IPS DF 6.9 (cell line): ENCODE measurements around the gene CLEC2L.

Source experiments
- DNase-seq: peaks from one replicate; pipeline ENCODE4 v3.0.0-alpha.2; 2013; ENCODE audit warnings: low read depth, low spot score
- H3K27ac ChIP-seq: one replicate; pipeline ENCODE4 v1.5.1; 2013; ENCODE audit warnings: low read length, control low read depth
- H3K27me3 ChIP-seq: 2 replicates; pipeline ENCODE4 v1.6.1; 2013; ENCODE audit warnings: mild to moderate bottlenecking, low read length; ENCODE audit not compliant: control insufficient read depth, insufficient read depth
- H3K36me3 ChIP-seq: 2 replicates; pipeline ENCODE4 v1.6.1; 2013; ENCODE audit warnings: low read length; ENCODE audit not compliant: control insufficient read depth, insufficient read depth
- H3K4me1 ChIP-seq: 2 replicates; pipeline ENCODE4 v1.6.1; 2013; ENCODE audit warnings: low read length; ENCODE audit not compliant: control insufficient read depth, insufficient read depth
- H3K4me3 ChIP-seq: 2 replicates; pipeline ENCODE4 v1.5.1; 2013; ENCODE audit warnings: mild to moderate bottlenecking, low read length
- H3K9me3 ChIP-seq: 2 replicates; pipeline ENCODE4 v1.6.1; 2013; ENCODE audit warnings: low read length, inconsistent platforms; ENCODE audit not compliant: control insufficient read depth, insufficient read depth
- WGBS: extraction: QIAGEN DNeasy Blood & Tissue Kit; methylation state at CpG from one replicate; pipeline ENCODE4 v1.1.7; 2013; ENCODE audit warnings: mixed read lengths, missing lambda C conversion rate; ENCODE audit not compliant: insufficient read length, insufficient coverage; 5-methylcytosine and 5-hydroxymethylcytosine counted together

The CLEC2L gene

DNA sequence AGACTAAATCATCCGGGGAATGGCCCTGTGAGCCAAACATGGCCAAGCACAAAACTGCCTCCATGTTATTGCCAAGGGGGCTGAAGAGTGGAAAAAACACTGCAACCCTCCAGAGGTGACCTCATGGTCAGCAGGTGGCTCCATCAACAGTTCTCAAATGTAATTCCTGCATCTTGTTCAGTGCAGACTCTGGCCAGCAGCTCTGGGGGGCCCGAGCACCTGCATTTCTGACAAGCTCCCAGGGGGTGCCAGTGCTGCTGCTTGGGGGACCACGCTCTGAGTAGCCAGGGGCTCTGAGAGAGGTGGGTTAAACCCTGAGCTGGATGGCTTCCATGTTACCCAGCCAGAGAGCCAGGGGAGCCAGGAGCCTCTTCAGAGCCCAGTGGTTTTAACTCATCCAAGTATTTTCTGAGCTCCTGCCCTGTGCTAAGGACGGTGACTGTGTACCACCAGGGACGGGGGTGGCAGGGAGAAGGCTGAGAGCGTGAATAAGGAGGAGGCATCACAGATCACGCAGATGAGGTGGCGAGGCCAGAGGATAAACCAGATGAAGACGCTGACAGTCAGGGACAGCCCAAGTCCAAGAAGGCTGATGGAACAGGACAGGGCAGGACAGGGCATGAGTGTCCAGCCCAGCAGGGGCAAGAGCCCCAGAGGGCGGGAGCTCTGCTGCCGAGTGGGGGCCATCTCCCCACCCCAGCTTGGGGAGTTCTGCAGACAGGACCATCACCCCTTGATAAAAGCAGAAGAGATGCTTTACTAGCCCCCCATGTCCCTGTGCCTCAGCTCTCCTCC is 52.9 kb downstream of the CLEC2L start:
- no peak overlapping the region for H3K4me3 ChIP-seq
- H3K27me3 ChIP-seq, result no peaks in the 10 kb centered on the region
- no peak for DNase-seq
- H3K27ac ChIP-seq, result no peak overlapping the region
- WGBS, result no CpG with 5 or more reads among the region's 11 CpGs
- H3K36me3 ChIP-seq, result no peaks in the 10 kb centered on the region
- H3K9me3 ChIP-seq, result no peaks in the 10 kb centered on the region
- H3K4me1 ChIP-seq, result peaks cover 5% of the 10 kb centered on the region; the same call in 1 of the 2 replicates

DNA sequence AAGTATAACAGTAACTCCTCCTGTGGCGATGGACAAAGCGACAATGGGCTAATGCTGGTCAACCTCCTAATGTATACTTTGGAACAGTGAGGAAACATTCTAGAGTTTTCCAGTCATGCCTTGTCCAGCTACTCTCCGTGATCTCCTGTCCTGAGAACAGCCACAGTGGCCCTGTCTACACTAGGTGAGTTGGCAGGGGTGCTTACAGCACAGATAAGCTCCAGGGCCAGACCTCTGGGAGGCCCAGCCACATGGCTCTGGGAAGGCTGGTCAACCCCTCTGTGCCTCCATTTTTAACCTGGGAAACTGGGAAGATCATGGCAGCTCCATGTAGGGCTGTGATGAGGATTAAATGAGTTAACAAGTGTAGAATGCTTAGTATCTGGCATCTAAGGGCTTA is 57.0 kb downstream of the CLEC2L start:
- WGBS, result no CpG with 5 or more reads among the region's 3 CpGs
- Histone ChIP-seq H3K4me1 (no peaks in the 10 kb centered on the region), H3K4me3 (no peak overlapping the region), H3K9me3 (no peaks in the 10 kb centered on the region), H3K27me3 (no peaks in the 10 kb centered on the region), H3K36me3 (no peaks in the 10 kb centered on the region; the same call in 1 of the 2 replicates), H3K27ac (no peak overlapping the region)
- no peak for DNase-seq

DNA sequence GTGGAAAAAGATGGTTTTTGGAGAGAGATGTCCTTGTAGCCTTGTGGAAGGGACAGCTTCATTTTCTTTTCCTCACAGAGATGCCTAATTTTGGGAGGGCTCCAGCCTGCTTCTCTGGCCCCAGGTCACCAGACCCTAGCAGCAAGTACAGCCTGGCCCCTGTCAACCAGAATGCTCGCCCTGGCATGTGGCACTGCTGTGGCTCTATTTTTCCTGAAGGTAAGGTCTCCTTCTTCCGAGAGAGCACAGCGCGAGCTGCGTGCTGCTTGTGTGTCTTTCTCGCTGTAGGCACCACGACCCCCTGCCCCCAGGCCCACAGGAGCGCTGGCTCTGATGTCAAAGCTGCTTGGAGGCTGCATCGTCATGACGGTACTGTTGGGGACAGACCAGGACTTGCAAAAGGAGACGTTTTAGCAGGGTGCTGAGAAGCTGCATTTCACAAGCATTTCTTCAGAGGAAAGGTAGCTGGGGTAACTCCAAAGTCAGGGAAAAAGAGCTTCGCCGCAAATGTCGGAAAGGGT is 58.7 kb downstream of the CLEC2L start:
- Histone ChIP-seq H3K4me1 (no peaks in the 10 kb centered on the region), H3K27me3 (no peaks in the 10 kb centered on the region), H3K4me3 (no peak overlapping the region), H3K9me3 (no peaks in the 10 kb centered on the region), H3K27ac (no peak overlapping the region), H3K36me3 (no peaks in the 10 kb centered on the region; the same call in 1 of the 2 replicates)
- WGBS, result no CpG with 5 or more reads among the region's 14 CpGs
- DNase-seq, result no peak

DNA sequence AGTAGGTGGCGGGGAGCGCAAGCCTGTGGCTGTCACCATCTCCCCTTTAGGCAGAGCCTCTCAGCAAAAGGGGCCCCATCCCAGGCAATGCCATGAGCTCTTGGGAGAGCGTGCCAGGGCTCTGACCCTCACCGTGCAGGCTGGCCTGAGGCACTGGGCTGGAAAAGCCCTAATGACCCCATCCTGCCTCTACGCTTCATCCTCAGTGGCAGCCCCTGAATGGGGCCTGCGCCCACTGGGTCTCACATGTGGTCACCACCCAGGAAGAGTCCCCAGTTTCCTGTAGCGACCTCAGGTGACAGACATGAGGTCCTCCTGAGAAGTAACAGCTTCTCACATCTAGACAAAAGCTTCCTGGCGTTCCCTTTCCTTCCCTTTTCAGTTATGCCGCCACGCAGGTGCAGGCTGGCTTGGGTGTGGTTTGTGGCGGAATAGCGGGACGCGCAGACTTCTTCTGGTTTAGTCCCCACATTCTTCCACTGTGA is 59.2 kb downstream of the CLEC2L start:
- H3K36me3 ChIP-seq, result no peaks in the 10 kb centered on the region; the same call in 1 of the 2 replicates
- no CpG with 5 or more reads among the region's 14 CpGs for WGBS

DNA sequence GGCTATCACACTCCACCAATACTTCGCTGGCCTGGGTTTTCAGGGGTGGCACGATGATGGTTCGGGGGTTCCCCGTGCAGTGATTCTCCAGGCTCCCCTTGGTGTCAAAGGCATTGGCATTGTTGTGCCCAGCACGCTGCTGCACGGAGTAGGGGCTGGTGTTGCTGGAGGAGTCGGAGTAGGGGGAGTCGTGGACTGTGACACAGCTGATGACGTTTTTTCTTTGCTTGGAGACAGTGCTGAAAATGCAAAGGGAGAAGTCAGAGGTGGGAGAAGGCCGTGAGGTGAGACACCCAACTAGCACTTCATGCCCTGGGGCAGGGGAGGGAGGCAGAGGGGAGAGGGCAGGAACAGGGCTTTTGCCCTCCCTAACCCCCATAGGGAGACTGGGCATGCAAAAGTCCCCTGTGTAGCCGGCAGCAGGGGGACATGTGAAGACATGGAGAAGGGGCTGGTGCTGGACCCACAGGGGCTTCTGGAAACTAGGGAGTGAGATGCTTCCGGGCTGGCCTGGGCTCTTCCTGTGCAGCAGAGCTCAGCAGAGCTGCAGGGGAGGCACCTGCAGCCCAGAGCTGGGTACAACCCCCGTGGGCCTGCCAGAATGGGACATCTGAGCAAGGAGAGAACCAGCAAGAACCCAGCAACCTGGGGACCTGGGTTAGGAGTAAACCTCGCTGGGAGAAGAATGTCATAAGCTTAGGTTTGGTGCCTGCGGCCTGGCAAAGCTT is 60.5 kb downstream of the CLEC2L start:
- no peaks in the 10 kb centered on the region for H3K4me1 ChIP-seq
- no peaks in the 10 kb centered on the region; the same call in 1 of the 2 replicates for H3K36me3 ChIP-seq
- H3K9me3 ChIP-seq, result no peaks in the 10 kb centered on the region
- WGBS, result no CpG with 5 or more reads among the region's 15 CpGs
- no peak for DNase-seq
- no peak overlapping the region for H3K4me3 ChIP-seq
- H3K27ac ChIP-seq, result no peak overlapping the region
- no peaks in the 10 kb centered on the region for H3K27me3 ChIP-seq

More for the DNA sequence above, 59.2 kb downstream of the CLEC2L start:
- Histone ChIP-seq H3K27ac (no peak overlapping the region), H3K27me3 (no peaks in the 10 kb centered on the region), H3K4me1 (no peaks in the 10 kb centered on the region), H3K4me3 (no peak overlapping the region), H3K9me3 (no peaks in the 10 kb centered on the region)
- no peak for DNase-seq

DNA sequence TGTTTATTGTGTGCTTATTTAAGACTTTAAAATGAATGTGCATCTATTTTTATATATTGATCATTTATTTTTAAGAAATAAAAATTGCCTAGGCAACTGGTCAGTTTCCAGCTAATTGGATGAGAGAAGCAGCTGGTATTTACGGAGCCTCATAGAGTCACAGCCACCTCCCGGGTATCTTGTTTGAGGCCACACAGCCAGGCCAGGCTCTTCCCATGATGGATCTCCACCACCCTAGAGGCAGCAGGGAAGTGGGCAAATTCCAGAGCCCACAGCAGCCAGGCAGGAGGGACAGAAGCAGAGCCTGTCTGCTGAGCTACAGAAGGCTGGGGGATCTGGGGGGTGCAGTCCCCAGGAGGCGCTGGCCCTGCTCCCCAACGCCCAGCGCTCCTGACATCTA is 61.6 kb downstream of the CLEC2L start:
- no peaks in the 10 kb centered on the region for H3K27me3 ChIP-seq
- no peak overlapping the region for H3K27ac ChIP-seq
- H3K4me1 ChIP-seq, result no peaks in the 10 kb centered on the region
- H3K4me3 ChIP-seq, result no peak overlapping the region
- H3K36me3 ChIP-seq, result no peaks in the 10 kb centered on the region; the same call in 1 of the 2 replicates
- no CpG with 5 or more reads among the region's 5 CpGs for WGBS
- H3K9me3 ChIP-seq, result no peaks in the 10 kb centered on the region
- no peak for DNase-seq

DNA sequence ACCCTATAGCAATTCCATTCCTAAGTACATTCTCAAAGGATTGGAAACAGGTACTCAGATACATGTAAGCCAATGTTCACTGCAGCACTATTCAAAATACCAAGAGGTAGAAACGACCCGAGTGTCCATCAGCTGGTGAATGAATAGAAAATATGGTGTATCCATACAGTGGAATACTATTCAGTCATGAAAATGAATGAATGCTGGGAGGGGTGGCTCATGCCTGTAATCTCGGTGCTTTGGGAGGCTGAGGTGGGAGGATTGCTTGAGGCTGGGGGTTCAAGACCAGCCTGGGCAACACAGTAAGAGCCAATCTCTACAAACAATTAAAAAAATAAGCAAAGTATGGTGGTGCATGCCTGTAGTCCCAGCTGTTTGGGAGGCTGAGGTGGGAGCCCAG is 62.8 kb downstream of the CLEC2L start:
- Histone ChIP-seq H3K4me1 (no peaks in the 10 kb centered on the region), H3K4me3 (no peak overlapping the region), H3K36me3 (no peaks in the 10 kb centered on the region; the same call in 1 of the 2 replicates), H3K27me3 (no peaks in the 10 kb centered on the region), H3K27ac (no peak overlapping the region), H3K9me3 (no peaks in the 10 kb centered on the region)
- WGBS, result no CpG with 5 or more reads among the region's 3 CpGs
- DNase-seq, result no peak

DNA sequence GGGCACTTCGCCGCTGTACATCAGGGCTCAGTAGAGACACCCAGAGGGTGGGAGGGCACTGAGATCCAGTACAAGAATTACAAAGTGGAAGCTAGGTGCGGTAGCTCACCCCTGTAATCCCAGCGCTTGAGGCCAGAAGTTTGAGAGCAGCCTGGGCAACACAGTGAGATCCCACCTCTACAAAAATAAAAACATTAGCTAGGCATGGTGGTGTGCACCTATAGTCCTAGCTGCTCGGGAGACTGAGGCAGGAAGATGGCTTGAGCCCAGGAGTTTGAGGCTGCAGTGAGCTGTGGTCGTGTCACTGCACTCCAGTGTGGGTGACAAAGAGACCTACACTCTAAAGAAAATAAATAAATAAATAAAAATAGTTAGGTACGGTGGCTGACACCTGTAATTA is 64.0 kb downstream of the CLEC2L start:
- no peak overlapping the region for H3K27ac ChIP-seq

DNA sequence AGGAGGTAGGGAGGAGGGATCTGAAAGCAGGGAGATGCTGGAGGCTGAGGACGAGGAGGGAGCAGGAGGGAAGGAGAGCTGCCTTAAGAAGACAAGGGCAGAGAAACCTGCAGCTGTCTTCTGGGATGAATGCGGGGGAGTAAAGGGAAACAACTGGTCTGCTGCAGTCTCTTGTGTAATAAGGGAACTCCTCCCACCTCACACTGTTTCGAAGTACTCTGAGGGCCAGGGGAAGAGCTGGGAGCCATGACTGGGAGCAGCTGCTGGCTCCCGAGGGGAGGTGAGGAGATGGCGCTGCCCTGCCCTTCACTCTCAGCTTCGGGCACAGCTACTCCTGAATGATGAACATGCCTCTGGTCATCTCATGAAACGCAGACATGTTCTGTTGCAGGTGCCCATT is 65.1 kb downstream of the CLEC2L start:
- Histone ChIP-seq H3K27me3 (no peaks in the 10 kb centered on the region), H3K4me1 (no peaks in the 10 kb centered on the region), H3K27ac (no peak overlapping the region), H3K36me3 (no peaks in the 10 kb centered on the region; the same call in 1 of the 2 replicates), H3K9me3 (no peaks in the 10 kb centered on the region), H3K4me3 (no peak overlapping the region)
- WGBS, result no CpG with 5 or more reads among the region's 7 CpGs
- DNase-seq, result no peak

More for the DNA sequence above, 64.0 kb downstream of the CLEC2L start:
- DNase-seq, result no peak
- WGBS, result no CpG with 5 or more reads among the region's 7 CpGs
- H3K36me3 ChIP-seq, result no peaks in the 10 kb centered on the region; the same call in 1 of the 2 replicates
- no peaks in the 10 kb centered on the region for H3K9me3 ChIP-seq
- no peaks in the 10 kb centered on the region for H3K4me1 ChIP-seq
- H3K27me3 ChIP-seq, result no peaks in the 10 kb centered on the region
- H3K4me3 ChIP-seq, result no peak overlapping the region

DNA sequence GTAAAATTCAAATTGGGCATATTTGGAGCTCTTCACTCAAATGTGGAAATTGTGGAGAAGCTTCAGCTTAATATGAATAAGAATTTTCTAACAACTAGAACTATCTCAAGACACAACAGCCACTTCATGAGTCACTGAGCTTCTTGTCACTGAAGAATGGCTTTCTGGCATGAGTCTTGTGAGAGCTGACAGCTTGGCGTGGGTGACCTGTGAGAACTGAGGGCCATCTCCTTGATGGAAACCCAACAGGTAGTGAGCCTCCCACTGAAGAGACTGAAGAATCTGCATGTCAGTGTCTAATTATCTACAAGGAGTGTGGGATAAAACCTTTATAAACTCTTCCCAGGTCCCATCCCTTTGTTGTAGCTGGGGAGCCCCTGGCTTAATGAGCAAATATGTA is 66.0 kb downstream of the CLEC2L start:
- Histone ChIP-seq H3K36me3 (no peaks in the 10 kb centered on the region; the same call in 1 of the 2 replicates), H3K27me3 (no peaks in the 10 kb centered on the region), H3K9me3 (no peaks in the 10 kb centered on the region), H3K4me1 (no peaks in the 10 kb centered on the region), H3K27ac (no peak overlapping the region), H3K4me3 (no peak overlapping the region)
- WGBS, result no CpG with 5 or more reads among the region's 1 CpG
- DNase-seq, result no peak
